Activated CD8-positive, alpha-beta memory T cell treated with anti-CD3 and anti-CD28 coated beads for 48 hours (primary cell): ENCODE data around the gene TMEM63C.
"Not testable (repeated sequence)": the region's sequence is repeated elsewhere in the genome, so short reads cannot be mapped to it uniquely, and the experiment has no call there.

Experiments used
- DNase-seq, 3 experiments: peaks; one replicate each; pipeline ENCODE4 v3.0.0-alpha.2; 2020; ENCODE audit warnings: low read depth in 2 of 3, low spot score in 2 of 3

Gene TMEM63C

DNA sequence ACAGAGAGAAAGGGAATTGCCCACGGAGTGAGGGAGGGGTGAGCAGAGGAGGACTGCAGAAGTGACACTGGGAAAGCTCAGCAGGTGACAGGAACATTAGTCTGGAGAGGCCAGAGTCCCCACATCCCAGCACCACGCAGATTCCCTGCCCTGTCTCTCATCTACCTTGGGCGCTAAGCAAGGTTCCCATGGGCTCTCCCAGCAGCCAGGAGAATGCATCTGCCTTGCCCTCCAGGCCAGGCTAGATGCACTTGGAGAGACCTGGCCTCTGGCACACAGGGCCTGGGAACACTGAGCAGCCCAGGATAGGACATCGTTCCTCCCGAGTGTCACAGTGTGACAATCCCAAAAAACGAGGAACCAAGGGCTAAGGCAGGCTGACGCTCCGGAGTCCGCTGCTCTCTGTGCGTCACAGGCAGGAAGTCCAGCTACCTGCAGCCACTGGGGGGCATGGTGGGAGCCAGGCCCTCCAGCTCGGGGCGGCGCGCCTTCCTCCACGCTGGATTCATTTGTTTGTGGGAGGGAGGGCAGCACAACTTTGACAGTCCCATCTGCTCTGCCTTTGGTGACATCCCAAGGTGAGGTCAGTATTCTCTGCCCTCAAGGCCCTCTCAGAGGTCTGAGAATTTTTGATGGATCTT is 94.8 kb downstream of the TMEM63C start:
- DNase-seq, result no peak

- DNase-seq, result no peak
Observed at GRCh38 chr14:77276959-77277358, 95.4 kb downstream of the TMEM63C start.

GRCh38 chr14:77278461-77279230 is 97.0 kb downstream of the TMEM63C start:
- no peak for DNase-seq

- DNase-seq, result no peak
Observed at GRCh38 chr14:77279719-77280118, 98.1 kb downstream of the TMEM63C start.

- not testable (repeated sequence) for DNase-seq
Observed at GRCh38 chr14:77280921-77281320, 99.3 kb downstream of the TMEM63C start.

DNA sequence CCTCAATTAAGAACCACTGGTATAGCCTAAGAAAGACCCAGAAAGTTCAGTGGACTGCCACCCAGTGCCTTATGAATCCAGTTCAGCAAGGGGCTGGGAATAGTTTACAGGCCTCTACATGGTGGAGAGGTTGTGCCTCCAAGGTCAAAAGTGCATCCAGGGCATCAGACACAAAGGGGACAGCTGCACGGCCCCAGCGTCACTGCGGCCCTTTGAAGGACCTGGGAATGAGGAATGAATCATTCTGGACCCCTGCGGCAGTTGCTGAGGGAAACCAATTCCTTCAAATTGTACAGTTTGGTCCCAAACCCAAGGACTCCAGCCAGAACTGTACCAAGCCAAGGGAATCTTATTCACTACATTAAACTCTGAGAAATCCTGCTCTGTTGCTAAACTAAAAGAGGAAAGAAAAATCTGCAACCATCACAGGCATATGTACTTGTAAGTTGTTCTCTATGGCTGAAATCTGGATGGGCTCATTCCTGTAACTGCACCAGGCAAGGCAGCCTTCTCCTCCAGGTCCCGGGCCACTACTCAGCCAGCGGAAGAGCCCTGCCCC is 100.3 kb downstream of the TMEM63C start:
- DNase-seq, result no peak

DNA sequence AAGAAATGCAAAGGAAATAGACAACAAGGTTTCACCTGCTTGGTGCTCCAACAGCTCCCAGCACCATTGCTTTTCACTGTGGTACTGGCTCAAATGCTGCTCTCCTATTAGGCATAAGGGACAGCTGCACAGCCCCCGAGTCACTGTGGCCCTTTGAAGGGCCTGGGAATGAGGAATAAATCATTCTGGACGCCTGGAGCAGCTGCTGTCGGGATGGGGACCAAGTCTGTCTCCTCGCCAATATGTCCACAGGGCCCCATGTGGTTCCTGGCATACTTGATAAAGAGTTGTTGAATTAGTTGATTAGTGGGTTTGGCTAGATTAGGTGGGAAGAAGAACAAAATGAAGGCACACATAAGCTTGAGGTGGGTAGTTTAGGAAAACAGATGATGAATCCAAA is 102.5 kb downstream of the TMEM63C start:
- no peak for DNase-seq

- DNase-seq, result no peak
Observed at GRCh38 chr14:77284466-77284865, 102.9 kb downstream of the TMEM63C start.

GRCh38 chr14:77286576-77286975 is 105.0 kb downstream of the TMEM63C start:
- no peak for DNase-seq

DNA sequence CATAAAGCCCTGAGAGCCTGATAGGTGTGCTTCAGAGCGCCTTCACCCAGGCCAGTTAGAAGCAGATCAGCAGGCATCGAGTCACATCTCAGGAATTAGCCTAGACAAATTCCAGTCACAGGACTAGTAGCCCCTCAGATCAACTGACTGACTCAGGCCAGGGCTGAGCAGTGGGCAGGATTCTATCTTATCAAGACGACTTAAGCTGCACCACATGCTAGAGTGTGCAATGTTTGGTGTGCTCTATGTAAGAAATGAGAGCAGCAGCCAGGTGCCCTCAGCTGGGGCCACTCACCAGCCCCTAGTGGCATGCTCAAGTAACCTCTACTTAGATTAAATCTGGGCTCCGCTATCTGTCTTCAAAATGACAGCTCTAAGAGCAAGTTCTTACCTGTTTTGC is 109.1 kb downstream of the TMEM63C start:
- DNase-seq, result no peak

GRCh38 chr14:77296155-77296554 is 114.6 kb downstream of the TMEM63C start:
- no peak for DNase-seq

- no peak for DNase-seq
Observed at GRCh38 chr14:77296906-77297305, 115.3 kb downstream of the TMEM63C start.

DNA sequence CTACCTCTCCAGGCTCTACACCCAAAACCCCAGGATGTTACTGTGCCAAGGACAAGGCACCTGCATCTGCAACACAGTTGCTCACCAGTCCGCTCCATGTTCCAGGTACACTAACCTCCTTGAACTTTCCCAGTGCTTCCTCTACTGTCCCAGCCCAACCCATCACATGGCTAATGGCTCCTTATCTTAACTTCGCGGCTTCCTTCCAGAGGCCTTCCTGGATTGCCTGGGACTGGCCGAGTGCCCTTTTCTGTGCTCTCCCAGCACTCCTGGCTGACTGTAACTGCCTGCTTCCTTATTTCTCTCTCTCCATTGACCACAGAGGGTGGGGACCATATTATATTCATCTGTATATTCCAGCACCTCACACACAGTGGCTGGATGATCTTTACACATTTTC is 118.2 kb downstream of the TMEM63C start:
- DNase-seq, result no peak

- DNase-seq, result peak in 1 of 3 experiments; percentile 36
Observed at GRCh38 chr14:77301103-77301502, 119.5 kb downstream of the TMEM63C start.

GRCh38 chr14:77302926-77303325 is 121.3 kb downstream of the TMEM63C start:
- DNase-seq, result peak in 1 of 3 experiments; percentile 55

DNA sequence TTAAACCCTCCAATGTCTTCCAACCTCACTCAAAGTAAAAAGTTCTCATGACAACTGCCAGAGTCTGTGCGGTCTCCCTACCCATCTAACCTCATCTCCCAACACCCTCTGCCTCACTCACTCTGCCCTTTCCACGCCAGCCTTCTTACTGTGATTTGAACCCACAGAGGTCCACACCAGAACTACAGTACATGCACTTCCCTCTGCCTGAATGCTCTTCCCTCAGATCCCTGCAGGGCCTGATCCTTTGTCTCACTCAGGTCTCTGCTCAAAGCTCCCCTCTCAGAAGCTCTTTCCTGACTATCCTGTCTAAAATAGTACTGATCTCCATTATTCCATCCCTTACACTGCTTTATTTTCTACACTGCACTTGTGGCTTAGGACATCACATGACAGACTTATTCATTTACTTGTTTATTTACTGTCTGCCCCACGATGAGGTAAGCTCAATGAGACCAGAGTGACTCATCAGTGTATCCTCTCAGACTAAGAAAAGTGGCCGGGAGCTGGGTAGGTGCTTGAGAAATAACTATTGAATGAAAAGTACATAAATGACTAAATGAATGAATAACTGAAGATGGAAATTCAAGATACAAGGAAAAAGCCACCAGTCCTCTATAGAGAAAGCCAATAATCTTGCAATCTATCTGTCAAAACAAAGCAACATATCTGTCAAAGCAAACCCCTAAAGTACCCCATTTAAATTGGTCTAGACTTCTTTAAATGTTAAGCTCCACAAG is 122.0 kb downstream of the TMEM63C start:
- DNase-seq, result no peak

DNA sequence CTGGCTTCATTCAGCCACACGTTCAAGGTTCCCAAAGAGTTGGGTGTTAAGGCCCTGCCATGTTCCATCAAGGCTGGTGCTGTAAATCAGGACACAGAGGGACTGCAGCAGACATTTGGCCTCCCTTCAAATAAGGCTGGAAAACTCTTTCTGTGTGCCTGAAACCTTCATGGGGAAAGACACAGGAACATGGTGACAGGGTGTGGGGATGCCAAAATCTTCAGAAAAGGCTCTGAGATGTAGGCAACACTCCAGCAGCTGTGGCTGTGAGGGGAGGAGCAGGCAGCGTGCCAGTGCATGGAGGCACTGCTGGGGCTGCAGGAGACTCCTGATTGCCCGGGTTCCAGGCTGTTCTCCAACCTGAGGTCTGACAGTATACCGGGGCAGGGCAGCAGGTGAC is 124.1 kb downstream of the TMEM63C start:
- no peak for DNase-seq

GRCh38 chr14:77306416-77306815 is 124.8 kb downstream of the TMEM63C start:
- DNase-seq, result no peak

GRCh38 chr14:77306851-77307496 is 125.4 kb downstream of the TMEM63C start:
- no peak for DNase-seq
